Endothelial cell (in vitro differentiated cells): Measurements from ENCODE around the gene FLYWCH1. TPM values are rescaled to one million over a fixed set of nuclear protein-coding genes. Genes with fewer than 3 reads are reported as not detected.

ENCODE experiments used
- DNase-seq: peaks from one replicate; pipeline ENCODE4 v3.0.0; 2021; ENCODE audit warnings: low spot score
- H3K27ac Mint-ChIP-seq: one replicate; pipeline ENCODE4 v1.8.0; 2021; ENCODE audit warnings: mixed read lengths, inconsistent platforms; ENCODE audit not compliant: unreplicated experiment
- H3K27me3 Mint-ChIP-seq: one replicate; pipeline ENCODE4 v1.8.0; 2021; ENCODE audit warnings: mild to moderate bottlenecking, moderate library complexity, mixed read lengths, inconsistent platforms; ENCODE audit not compliant: unreplicated experiment
- H3K36me3 Mint-ChIP-seq: one replicate; pipeline ENCODE4 v1.8.0; 2021; ENCODE audit warnings: mild to moderate bottlenecking, low read depth, mixed read lengths, inconsistent platforms; ENCODE audit not compliant: unreplicated experiment
- H3K4me1 Mint-ChIP-seq: one replicate; pipeline ENCODE4 v1.8.0; 2021; ENCODE audit warnings: mild to moderate bottlenecking, mixed read lengths, inconsistent platforms; ENCODE audit not compliant: unreplicated experiment
- H3K4me3 Mint-ChIP-seq: one replicate; pipeline ENCODE4 v1.8.0; 2021; ENCODE audit warnings: mild to moderate bottlenecking, mixed read lengths, inconsistent platforms; ENCODE audit not compliant: unreplicated experiment
- H3K9me3 Mint-ChIP-seq: one replicate; pipeline ENCODE4 v1.8.0; 2021; ENCODE audit warnings: mixed read lengths, inconsistent platforms; ENCODE audit not compliant: unreplicated experiment
- CTCF ChIP-seq: fragments of 200-600 bp; sonication (generic); IDR thresholded peaks from one replicate; pipeline ENCODE4 v1.5.0; 2021; ENCODE audit warnings: antibody characterized with exemption; ENCODE audit not compliant: unreplicated experiment
- total RNA-seq: library from RNA; stranded (reverse); fragmentation: NEBNext Ultra II Directional; extraction: Animal tissue kit (Norgen Biotek cat#: 25700); gene quantifications from one replicate; pipeline ENCODE4 v1.2.1, GENCODE V29; 2021; ENCODE audit not compliant: unreplicated experiment

The FLYWCH1 gene
- total RNA-seq, 1 donor from 2014 or later, result 50.8 TPM

GRCh38 chr16:2973605-2974318 is 62.0 kb downstream of the FLYWCH1 start:
- no peak for DNase-seq
- Mint-ChIP-seq H3K4me1 (no peaks in the 10 kb centered on the region), H3K27ac (no peak overlapping the region), H3K27me3 (peaks cover 9% of the 10 kb centered on the region), H3K9me3 (no peaks in the 10 kb centered on the region), H3K4me3 (no peak overlapping the region), H3K36me3 (peaks cover 3% of the 10 kb centered on the region)
- no peak for TF ChIP-seq CTCF

GRCh38 chr16:2974319-2975056 is 62.8 kb downstream of the FLYWCH1 start:
- Mint-ChIP-seq H3K4me3 (no peak overlapping the region), H3K36me3 (peaks cover 3% of the 10 kb centered on the region), H3K4me1 (no peaks in the 10 kb centered on the region), H3K27ac (no peak overlapping the region), H3K27me3 (peaks cover 8% of the 10 kb centered on the region), H3K9me3 (no peaks in the 10 kb centered on the region)
- no peak for DNase-seq
- TF ChIP-seq CTCF, result no peak

GRCh38 chr16:2975161-2975795 is 63.5 kb downstream of the FLYWCH1 start:
- Mint-ChIP-seq H3K36me3 (peaks cover 3% of the 10 kb centered on the region), H3K9me3 (no peaks in the 10 kb centered on the region), H3K27me3 (peaks cover 8% of the 10 kb centered on the region), H3K4me3 (no peak overlapping the region), H3K27ac (no peak overlapping the region), H3K4me1 (no peaks in the 10 kb centered on the region)
- TF ChIP-seq CTCF, result no peak
- DNase-seq, result no peak

GRCh38 chr16:2976201-2976600 is 64.5 kb downstream of the FLYWCH1 start:
- H3K36me3 Mint-ChIP-seq, result peaks cover 3% of the 10 kb centered on the region
- no peaks in the 10 kb centered on the region for H3K9me3 Mint-ChIP-seq
- H3K27ac Mint-ChIP-seq, result no peak overlapping the region
- DNase-seq, result no peak
- peaks cover 4% of the 10 kb centered on the region for H3K4me1 Mint-ChIP-seq
- H3K4me3 Mint-ChIP-seq, result no peak overlapping the region
- no peaks in the 10 kb centered on the region for H3K27me3 Mint-ChIP-seq
- no peak for TF ChIP-seq CTCF
